ENCODE measurements around the gene TBXA2R.

The TBXA2R gene

GRCh38 chr19:3551792-3552095 is 54.9 kb downstream of the TBXA2R start:
- DNase-seq (ENCODE audit: low read depth), result no peak

GRCh38 chr19:3550947-3551791 is 55.5 kb downstream of the TBXA2R start:
- DNase-seq (ENCODE audit: low read depth), result no peak

- DNase-seq (ENCODE audit: low read depth), result no peak
Measured at GRCh38 chr19:3549816-3550215, 56.9 kb downstream of the TBXA2R start.

- no peak for DNase-seq (ENCODE audit: low read depth)
Measured at GRCh38 chr19:3548606-3549005, 58.1 kb downstream of the TBXA2R start.

GRCh38 chr19:3547767-3548282 is 58.9 kb downstream of the TBXA2R start:
- DNase-seq (ENCODE audit: low read depth), result no peak

- peak; percentile 30 for DNase-seq (ENCODE audit: low read depth)
Measured at GRCh38 chr19:3547301-3547731, 59.4 kb downstream of the TBXA2R start.

GRCh38 chr19:3546119-3546518 is 60.6 kb downstream of the TBXA2R start:
- DNase-seq (ENCODE audit: low read depth), result no peak

GRCh38 chr19:3545669-3546034 is 61.0 kb downstream of the TBXA2R start:
- no peak for DNase-seq (ENCODE audit: low read depth)

- peak; percentile 78 for DNase-seq (ENCODE audit: low read depth)
Measured at GRCh38 chr19:3544742-3545668, 61.7 kb downstream of the TBXA2R start.

Measured in stimulated activated CD8-positive, alpha-beta memory T cell treated with anti-CD3 and anti-CD28 coated beads, Interleukin-15, amount 100 ng/mL, for 24 hours (primary cell).